Activated naive CD8-positive, alpha-beta T cell treated with anti-CD3 and anti-CD28 coated beads, Interleukin-2, amount 10 ng/mL, durations not matched to agents 7 days and 5 days (primary cell): Measurements from ENCODE around the gene PRR5L. TPM values are rescaled to one million over a fixed set of nuclear protein-coding genes. Genes with fewer than 3 reads are reported as not detected.

Experiments
- ATAC-seq: fragments of 150-1000 bp; cut with Tn5 transposase; one replicate; pipeline ENCODE4 v1.10.0; 2021; ENCODE audit warnings: low read depth, moderate library complexity
- POLR2A ChIA-PET: fragments of 350-600 bp; sonication (Branson Sonifier 250); formaldehyde crosslinking; loops from one replicate; lab custom pipeline; 2021; ENCODE audit warnings: antibody characterized with exemption; lab: Charles Lee
- DNase-seq: peaks from one replicate; pipeline ENCODE4 v3.0.0; 2021
- H3K27ac Mint-ChIP-seq: one replicate; pipeline ENCODE4 v1.8.0; 2022; ENCODE audit warnings: mild to moderate bottlenecking, mixed read lengths
- H3K27me3 Mint-ChIP-seq: one replicate; pipeline ENCODE4 v1.8.0; 2022; ENCODE audit warnings: mild to moderate bottlenecking, moderate library complexity, mixed read lengths
- H3K36me3 Mint-ChIP-seq: one replicate; pipeline ENCODE4 v1.8.0; 2021; ENCODE audit warnings: mild to moderate bottlenecking, mixed read lengths
- H3K4me1 Mint-ChIP-seq: one replicate; pipeline ENCODE4 v1.8.0; 2021; ENCODE audit warnings: mixed read lengths
- H3K4me3 Mint-ChIP-seq: one replicate; pipeline ENCODE4 v1.8.0; 2022; ENCODE audit warnings: mild to moderate bottlenecking, moderate library complexity, mixed read lengths
- H3K9me3 Mint-ChIP-seq: one replicate; pipeline ENCODE4 v1.8.0; 2021; ENCODE audit warnings: mixed read lengths
- total RNA-seq, 2 experiments: library from RNA; stranded (reverse); gene quantifications; one replicate each; pipeline ENCODE4 v1.2.3, GENCODE V29; 2021

PRR5L gene
- total RNA-seq, 2 experiments from 2014 or later: 23.6 to 29.1 TPM

DNA sequence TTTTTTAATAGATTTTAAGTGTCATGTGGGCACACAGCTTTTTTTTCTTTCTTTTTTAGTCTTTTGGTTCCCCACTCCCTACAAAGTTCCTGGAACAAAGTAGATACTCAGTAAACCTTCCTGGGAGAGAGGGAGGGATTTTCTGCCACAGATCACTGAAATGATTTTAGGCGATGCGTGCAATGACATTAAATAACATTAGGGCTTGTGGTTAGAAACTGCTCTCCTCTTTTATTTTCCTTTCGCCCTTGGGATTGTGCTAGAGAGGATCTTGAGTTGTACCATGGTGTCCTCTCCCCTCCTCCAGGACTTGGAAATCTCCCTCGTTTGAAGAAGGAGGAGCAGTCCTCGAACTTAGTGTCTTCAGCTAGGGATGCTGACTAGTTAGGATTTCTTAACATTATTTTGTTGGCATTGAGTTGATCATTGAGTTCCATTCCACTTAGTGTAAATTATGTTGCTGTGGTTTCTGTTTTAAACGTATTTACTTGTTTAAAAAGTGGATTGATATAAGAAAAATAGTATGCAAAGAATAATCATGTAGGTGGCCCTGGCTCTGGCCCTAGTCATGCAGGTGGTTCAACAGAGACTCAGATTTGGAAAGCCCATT lies 125.6 kb downstream of the PRR5L start:
- POLR2A ChIA-PET: no interaction called here
- DNase-seq (no peak), ATAC-seq (no peak)
- no peak overlapping the region for H3K27ac Mint-ChIP-seq
- H3K4me3 Mint-ChIP-seq: no peak overlapping the region
- no peaks in the 10 kb centered on the region for H3K9me3 Mint-ChIP-seq
- H3K36me3 Mint-ChIP-seq: no peaks in the 10 kb centered on the region
- H3K4me1 Mint-ChIP-seq: peaks cover 20% of the 10 kb centered on the region
- H3K27me3 Mint-ChIP-seq: peaks cover 12% of the 10 kb centered on the region

DNA sequence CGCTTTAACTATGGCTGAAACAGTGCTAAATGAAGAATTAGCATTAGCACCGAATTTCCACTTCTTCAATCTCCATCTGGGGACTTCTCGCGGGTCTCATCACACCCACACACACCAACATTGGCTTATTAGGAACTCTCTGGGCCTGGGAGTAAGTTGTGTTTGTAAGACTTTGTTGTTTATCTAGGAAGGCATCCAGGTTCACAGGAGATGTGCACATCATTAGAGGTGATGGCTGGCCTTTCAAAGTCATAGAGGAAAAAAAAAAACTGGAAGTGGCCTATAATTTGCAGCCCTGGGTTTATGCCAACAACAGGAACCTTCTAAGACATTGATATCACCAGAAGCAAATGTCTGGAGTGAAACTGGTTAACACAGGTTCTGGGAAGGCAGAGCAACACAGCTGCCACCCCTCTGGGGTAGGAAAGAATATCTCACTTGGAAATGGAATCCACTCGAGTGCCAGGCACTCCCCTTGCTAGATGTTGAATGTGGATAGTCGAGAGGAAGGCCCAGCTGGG lies 129.5 kb downstream of the PRR5L start:
- DNase-seq (no peak), ATAC-seq (no peak)
- no peaks in the 10 kb centered on the region for H3K36me3 Mint-ChIP-seq
- peaks cover 15% of the 10 kb centered on the region for H3K4me1 Mint-ChIP-seq
- peaks cover 23% of the 10 kb centered on the region for H3K27me3 Mint-ChIP-seq
- H3K27ac Mint-ChIP-seq: no peak overlapping the region
- POLR2A ChIA-PET: no interaction called here
- H3K9me3 Mint-ChIP-seq: no peaks in the 10 kb centered on the region
- no peak overlapping the region for H3K4me3 Mint-ChIP-seq

DNA sequence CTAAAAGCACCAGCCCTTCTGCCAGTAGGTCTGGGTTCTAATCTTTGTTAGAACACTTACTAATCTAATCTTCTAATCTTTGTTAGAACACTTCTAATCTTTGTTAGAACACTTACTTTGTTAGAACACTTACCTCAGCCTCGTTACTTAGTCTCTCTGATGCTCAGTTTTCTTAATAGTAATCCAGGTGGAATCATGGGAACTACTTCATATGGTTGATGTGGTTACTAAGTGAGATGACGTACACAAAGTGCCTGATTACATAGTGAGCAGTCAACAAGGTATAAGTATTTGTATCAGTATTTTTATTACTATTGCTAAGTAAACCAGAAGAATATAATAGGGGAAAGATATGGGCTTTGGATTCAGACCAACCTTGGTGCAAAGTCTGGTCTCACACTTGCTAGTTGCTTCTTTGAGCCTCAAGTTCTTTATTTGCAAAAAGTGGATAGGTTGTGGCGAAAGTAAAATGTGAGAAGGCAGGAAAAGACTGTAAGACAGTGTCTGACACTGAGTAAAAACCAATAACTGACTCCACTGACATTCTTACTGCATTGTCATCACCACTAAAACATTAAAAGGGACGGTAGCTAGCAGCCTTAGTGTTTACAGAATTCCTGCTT lies 130.2 kb downstream of the PRR5L start:
- H3K27ac Mint-ChIP-seq: no peak overlapping the region
- POLR2A ChIA-PET: no interaction called here

DNA sequence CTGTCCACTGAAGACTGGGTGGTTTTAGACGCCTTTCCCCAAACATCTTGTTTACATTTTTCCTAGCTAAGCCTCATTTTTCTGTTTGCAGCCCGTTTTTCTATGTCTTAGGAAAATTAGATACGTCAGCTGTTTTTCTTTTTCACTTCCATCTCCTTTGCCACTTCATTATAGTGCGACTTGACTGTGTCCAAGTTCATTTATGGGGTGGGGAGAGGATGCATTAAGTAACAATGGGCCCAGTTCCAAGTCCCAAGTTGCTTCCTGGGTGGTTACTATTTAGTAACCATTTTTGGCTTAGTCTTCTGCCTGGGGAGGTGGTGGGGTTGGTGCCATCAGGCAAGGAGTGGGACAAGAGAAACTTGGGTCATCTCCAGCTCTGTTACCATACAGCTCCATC lies 131.0 kb downstream of the PRR5L start:
- H3K27me3 Mint-ChIP-seq: peaks cover 19% of the 10 kb centered on the region
- H3K4me3 Mint-ChIP-seq: no peak overlapping the region
- POLR2A ChIA-PET: no interaction called here
- H3K27ac Mint-ChIP-seq: no peak overlapping the region
- ATAC-seq: no peak
- H3K9me3 Mint-ChIP-seq: no peaks in the 10 kb centered on the region
- peaks cover 3% of the 10 kb centered on the region for H3K4me1 Mint-ChIP-seq
- H3K36me3 Mint-ChIP-seq: no peaks in the 10 kb centered on the region
- no peak for DNase-seq

More for the DNA sequence above, 130.2 kb downstream of the PRR5L start:
- Mint-ChIP-seq H3K4me3 (no peak overlapping the region), H3K36me3 (no peaks in the 10 kb centered on the region), H3K9me3 (no peaks in the 10 kb centered on the region), H3K27me3 (peaks cover 23% of the 10 kb centered on the region), H3K4me1 (peaks cover 8% of the 10 kb centered on the region)
- DNase-seq (no peak), ATAC-seq (no peak)

DNA sequence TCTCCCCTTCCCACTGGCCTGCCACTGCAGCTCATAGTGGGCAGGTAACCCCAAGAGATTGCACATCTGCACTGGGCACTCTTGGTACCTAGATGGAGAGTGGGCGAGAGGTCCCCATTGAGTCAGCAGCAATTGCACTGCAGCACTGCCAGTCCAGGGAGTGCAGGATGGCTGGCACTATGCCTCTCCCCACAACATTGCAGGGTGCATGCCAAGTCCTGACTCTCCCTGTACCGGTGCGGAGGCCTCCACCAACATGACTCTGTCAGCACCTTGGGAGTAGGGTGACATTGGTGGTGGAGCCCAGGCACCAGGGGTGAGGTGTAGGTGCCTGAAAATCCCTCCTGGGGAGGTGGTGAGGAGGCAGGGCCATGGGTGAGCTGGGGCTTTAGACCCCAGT lies 131.8 kb downstream of the PRR5L start:
- H3K9me3 Mint-ChIP-seq: no peaks in the 10 kb centered on the region
- peaks cover 2% of the 10 kb centered on the region for H3K4me1 Mint-ChIP-seq
- POLR2A ChIA-PET: no interaction called here
- ATAC-seq (no peak), DNase-seq (no peak)
- H3K4me3 Mint-ChIP-seq: no peak overlapping the region
- H3K27ac Mint-ChIP-seq: no peak overlapping the region
- H3K27me3 Mint-ChIP-seq: peaks cover 18% of the 10 kb centered on the region
- no peaks in the 10 kb centered on the region for H3K36me3 Mint-ChIP-seq

DNA sequence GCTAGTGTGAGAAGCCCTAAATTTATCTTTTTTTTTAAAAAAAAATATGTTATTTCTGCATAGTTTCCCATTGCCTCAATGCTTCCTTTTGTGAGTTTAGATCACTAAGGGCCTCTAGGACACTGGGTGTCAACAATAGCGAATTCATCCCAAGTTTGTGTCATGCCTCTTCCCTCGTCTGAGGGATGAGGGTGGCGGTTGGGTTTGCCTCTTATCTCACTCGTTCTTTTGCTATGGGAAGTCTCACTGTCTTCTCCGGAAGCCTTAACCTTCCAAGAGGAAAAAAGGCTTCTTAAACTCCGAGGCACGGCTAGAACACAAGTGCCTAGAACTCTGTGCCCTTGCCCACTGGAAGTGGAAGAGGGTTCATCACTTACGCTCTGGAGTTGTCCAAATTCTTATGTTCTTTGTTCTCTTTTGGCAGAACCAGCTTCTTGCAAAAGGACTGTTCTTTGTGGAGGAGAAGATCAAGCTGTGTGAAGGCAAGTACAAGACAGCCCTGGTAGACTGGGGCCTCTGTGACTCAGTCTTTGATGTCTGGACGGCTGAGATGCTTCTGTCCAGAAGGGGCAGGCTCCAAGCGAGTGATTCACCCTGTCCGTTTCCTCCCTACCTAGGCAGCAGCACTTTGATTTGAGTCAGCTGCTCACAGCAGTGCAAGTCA lies 135.5 kb downstream of the PRR5L start:
- H3K27ac Mint-ChIP-seq: no peak overlapping the region
- H3K4me3 Mint-ChIP-seq: no peak overlapping the region
- peaks cover 5% of the 10 kb centered on the region for H3K4me1 Mint-ChIP-seq
- POLR2A ChIA-PET: no interaction called here
- H3K9me3 Mint-ChIP-seq: peaks cover 1% of the 10 kb centered on the region
- ATAC-seq (no peak), DNase-seq (no peak)
- H3K36me3 Mint-ChIP-seq: peaks cover 6% of the 10 kb centered on the region
- peaks cover 24% of the 10 kb centered on the region for H3K27me3 Mint-ChIP-seq

DNA sequence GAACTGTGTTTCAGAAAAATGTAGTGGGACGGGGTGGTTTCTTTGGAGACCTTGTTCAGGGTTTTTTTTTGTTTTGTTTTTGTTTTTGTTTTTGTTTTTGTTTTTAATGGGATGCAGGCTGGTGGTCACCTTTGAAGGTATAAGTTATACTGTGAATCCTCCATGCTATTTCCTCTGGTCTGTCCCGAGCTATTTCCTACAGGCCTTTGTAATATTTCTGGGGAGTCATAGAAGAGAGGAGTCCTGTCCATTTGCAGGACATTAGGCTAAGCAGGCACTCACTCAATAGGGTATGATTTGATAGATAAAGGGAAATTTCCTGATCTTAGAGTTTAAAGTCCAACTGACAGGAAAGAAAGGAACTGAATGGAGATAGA lies 136.0 kb downstream of the PRR5L start:
- ATAC-seq: no peak
- POLR2A ChIA-PET: no interaction called here
- Mint-ChIP-seq H3K4me1 (peaks cover 3% of the 10 kb centered on the region), H3K27me3 (peaks cover 26% of the 10 kb centered on the region), H3K27ac (no peak overlapping the region), H3K36me3 (peaks cover 6% of the 10 kb centered on the region), H3K9me3 (peaks cover 1% of the 10 kb centered on the region), H3K4me3 (no peak overlapping the region)
- DNase-seq: no peak

DNA sequence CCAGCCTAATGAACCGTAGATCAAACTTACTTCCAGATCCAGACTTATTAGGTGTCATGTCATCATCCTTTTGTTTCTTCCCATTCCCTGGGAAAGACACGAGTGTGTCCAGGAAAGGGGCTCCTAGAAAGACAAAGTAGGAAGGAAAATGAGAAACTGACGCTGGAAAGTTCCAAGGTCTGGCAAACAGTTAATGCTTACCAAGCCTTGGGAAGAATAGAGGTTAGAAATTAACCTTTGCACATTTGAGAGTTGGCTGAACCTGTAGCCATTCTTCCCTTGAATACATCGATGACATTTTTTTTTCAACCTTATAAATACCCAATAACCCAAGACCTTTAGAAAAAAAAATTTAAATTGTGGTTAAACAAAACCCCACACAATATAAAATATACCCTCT lies 136.7 kb downstream of the PRR5L start:
- H3K4me3 Mint-ChIP-seq: no peak overlapping the region
- H3K27me3 Mint-ChIP-seq: peaks cover 26% of the 10 kb centered on the region
- no peak overlapping the region for H3K27ac Mint-ChIP-seq
- peaks cover 1% of the 10 kb centered on the region for H3K9me3 Mint-ChIP-seq
- DNase-seq: no peak
- POLR2A ChIA-PET: no interaction called here
- ATAC-seq: no peak
- peaks cover 6% of the 10 kb centered on the region for H3K36me3 Mint-ChIP-seq
- H3K4me1 Mint-ChIP-seq: peaks cover 3% of the 10 kb centered on the region

DNA sequence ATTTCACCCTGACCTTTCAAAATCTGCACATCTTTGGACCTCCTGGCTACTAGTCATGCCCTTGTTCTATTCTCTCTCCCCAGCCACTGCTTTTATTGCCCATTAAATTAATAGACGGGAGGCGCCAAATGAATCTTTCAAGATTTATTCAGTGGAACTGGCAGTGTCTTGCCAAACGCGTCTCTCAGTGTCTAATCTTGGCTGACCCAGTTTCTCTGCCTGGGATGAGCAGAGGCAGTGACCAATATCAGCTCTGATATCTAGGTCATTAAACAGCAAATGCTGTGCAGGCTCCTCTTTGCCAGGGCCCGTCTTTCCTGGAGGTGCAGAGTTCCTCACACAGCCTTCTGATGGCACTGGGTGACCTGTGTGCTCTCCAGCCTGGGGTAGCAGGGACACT lies 140.0 kb downstream of the PRR5L start:
- Mint-ChIP-seq H3K4me3 (no peak overlapping the region), H3K4me1 (peaks cover 3% of the 10 kb centered on the region), H3K27ac (no peak overlapping the region), H3K27me3 (peaks cover 21% of the 10 kb centered on the region), H3K36me3 (peaks cover 8% of the 10 kb centered on the region), H3K9me3 (peaks cover 1% of the 10 kb centered on the region)
- no peak for ATAC-seq
- POLR2A ChIA-PET: no interaction called here
- no peak for DNase-seq

DNA sequence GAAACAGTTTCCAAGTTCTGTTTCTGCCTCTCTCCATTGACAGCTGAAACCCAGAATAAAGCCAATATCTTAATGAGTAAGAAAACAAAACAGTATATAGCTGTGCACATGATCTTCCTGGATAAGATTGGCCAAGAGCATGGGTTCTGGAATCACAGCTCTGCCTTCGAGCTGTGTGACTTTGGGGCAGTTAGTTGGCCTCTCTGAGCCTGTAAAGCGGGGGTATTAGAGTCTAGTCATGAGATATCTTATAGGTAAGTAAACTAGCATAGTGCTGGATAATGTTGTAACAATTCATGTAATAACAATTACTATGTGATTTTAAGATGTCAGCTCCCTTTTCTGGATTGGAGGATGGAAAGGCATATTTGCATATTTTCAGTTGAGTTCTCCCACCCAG lies 140.5 kb downstream of the PRR5L start:
- Mint-ChIP-seq H3K4me1 (peaks cover 3% of the 10 kb centered on the region), H3K36me3 (peaks cover 8% of the 10 kb centered on the region), H3K27me3 (peaks cover 21% of the 10 kb centered on the region), H3K4me3 (no peak overlapping the region), H3K9me3 (peaks cover 1% of the 10 kb centered on the region), H3K27ac (no peak overlapping the region)
- POLR2A ChIA-PET: no interaction called here
- ATAC-seq (no peak), DNase-seq (no peak)

DNA sequence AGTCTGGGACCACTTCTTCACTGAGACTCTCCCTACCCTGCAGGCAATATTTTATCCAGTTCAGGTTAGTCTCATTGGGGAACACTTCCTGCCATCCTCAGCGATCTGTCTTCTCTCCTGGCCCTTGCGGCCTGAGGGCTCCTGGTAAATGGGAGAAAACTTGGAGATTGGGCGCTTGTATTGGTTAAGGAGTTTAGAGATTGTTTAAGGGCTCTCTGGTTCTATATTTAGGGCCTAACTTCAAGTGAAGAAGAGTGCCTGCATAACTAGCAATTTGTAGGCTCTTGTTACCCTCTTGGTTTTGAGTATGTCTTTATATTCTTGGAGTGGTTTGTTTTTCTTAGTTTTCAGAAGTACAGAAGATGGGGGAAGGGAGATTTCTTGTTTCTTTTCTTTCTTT lies 141.3 kb downstream of the PRR5L start:
- Mint-ChIP-seq H3K4me1 (peaks cover 4% of the 10 kb centered on the region), H3K36me3 (peaks cover 8% of the 10 kb centered on the region), H3K4me3 (no peak overlapping the region), H3K9me3 (peaks cover 1% of the 10 kb centered on the region), H3K27ac (no peak overlapping the region), H3K27me3 (peaks cover 19% of the 10 kb centered on the region)
- POLR2A ChIA-PET: no interaction called here
- ATAC-seq (no peak), DNase-seq (no peak)

DNA sequence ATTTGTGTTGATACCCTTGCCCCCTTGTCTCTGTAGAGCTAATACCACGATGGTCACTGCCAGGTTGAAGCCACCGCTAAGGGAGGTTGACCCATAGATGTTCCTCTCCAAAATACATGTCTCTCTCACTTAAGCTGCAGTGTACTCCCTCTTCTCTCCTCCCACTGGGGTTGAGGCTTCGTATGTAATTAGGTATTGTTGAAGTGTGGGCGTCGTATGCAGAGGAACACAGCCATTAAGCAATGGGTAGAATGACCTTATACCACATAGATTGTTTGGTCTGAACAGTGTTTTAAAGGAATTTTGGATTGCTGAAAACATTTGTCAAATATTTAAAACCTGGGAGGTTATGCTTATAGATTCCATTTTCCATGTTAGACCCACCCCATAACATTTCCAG lies 142.0 kb downstream of the PRR5L start:
- Mint-ChIP-seq H3K4me3 (no peak overlapping the region), H3K27ac (no peak overlapping the region), H3K9me3 (peaks cover 1% of the 10 kb centered on the region), H3K36me3 (peaks cover 8% of the 10 kb centered on the region), H3K27me3 (peaks cover 21% of the 10 kb centered on the region), H3K4me1 (peaks cover 4% of the 10 kb centered on the region)
- DNase-seq: no peak
- no peak for ATAC-seq
- POLR2A ChIA-PET: no interaction called here

DNA sequence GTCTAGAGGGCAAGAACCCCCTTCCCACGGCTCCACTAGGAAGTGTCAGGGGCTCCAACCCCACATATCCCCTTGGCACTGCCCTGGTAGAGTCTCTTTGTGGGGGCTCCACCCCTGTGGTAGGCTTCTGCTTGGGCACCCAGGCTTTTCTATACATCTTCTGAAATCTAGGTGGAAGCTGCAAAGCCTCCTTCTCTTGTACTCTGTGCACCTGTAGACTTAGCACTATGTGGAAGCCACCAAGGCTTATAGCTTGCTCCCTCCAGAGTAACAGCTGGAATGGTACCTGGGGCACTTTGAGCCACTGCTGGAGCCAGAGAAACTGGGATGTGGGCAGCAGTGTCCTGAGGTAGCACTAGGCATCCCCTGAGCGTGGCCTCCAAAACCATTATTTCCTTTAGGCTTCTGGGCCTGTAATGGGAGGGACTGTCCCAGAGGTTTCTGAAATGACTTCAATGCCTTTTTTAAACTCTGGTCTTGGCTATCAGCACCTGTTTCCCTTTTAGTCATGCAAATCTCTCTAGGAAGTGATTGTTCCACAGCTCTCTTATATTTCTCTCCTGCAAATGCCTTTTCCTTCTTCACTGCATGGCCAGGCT lies 145.6 kb downstream of the PRR5L start:
- no peak overlapping the region for H3K27ac Mint-ChIP-seq
- DNase-seq: no peak
- H3K27me3 Mint-ChIP-seq: peaks cover 16% of the 10 kb centered on the region
- H3K4me3 Mint-ChIP-seq: no peak overlapping the region
- peaks cover 1% of the 10 kb centered on the region for H3K36me3 Mint-ChIP-seq
- H3K9me3 Mint-ChIP-seq: no peaks in the 10 kb centered on the region
- no peak for ATAC-seq
- H3K4me1 Mint-ChIP-seq: peaks cover 2% of the 10 kb centered on the region
- POLR2A ChIA-PET: no interaction called here
